Tibial artery (tissue), 4 donors: ENCODE measurements around the gene SPAG5.

Experiments used
- DNase-seq, 2 donors: peaks; one replicate each; pipeline ENCODE4 v3.0.0-alpha.2; 2019
- H3K27ac ChIP-seq, 2 donors: fragments of 200-600 bp; sonication (generic) in 1 of 2; 1 replicate in 1 of 2; 2 replicates in 1 of 2; pipeline ENCODE4 v1.5.1; 2018 to 2019; ENCODE audit warnings: mild to moderate bottlenecking in 1 of 2
- H3K27me3 ChIP-seq, 2 donors: fragments of 200-600 bp; sonication (generic) in 1 of 2; one replicate each; pipeline versions ENCODE4 v1.5.1 to v1.6.0; 2016 to 2019
- H3K36me3 ChIP-seq, 3 donors: fragments of 200-600 bp; sonication (generic) in 2 of 3; one replicate each; pipeline ENCODE4 v1.5.1; 2016 to 2019; ENCODE audit warnings: mild to moderate bottlenecking in 2 of 3
- H3K4me1 ChIP-seq, 4 donors: fragments of 200-600 bp; sonication (generic) in 2 of 4; 1 replicate in 3 of 4; 2 replicates in 1 of 4; pipeline ENCODE4 v1.5.1; 2016 to 2019
- H3K4me3 ChIP-seq, 2 donors: fragments of 200-600 bp; sonication (generic) in 1 of 2; 1 replicate in 1 of 2; 2 replicates in 1 of 2; pipeline ENCODE4 v1.5.1; 2018 to 2019; ENCODE audit warnings: mild to moderate bottlenecking in 2 of 2
- H3K9me3 ChIP-seq, 3 donors: fragments of 200-600 bp; sonication (generic) in 1 of 3; one replicate each; pipeline ENCODE4 v1.5.1; 2016 to 2019
- CTCF ChIP-seq, 2 experiments: fragments of 200-600 bp in 1 of 2; fragments of 450-650 bp in 1 of 2; IDR thresholded peaks; one replicate each; pipeline ENCODE4 v1.5.1; 2017 to 2019; ENCODE audit warnings: antibody characterized with exemption in 2 of 2, mild to moderate bottlenecking in 1 of 2, moderate library complexity in 1 of 2
- intact Hi-C: fragments of 100-400 bp; cut with DNase I; formaldehyde crosslinking; loops from one replicate; pipeline ENCODE4 v1.15.0; 2023; ENCODE audit warnings: low total_unique reads

Gene SPAG5

GRCh38 chr17:28598799-28599310 lies at the start of gene SPAG5:
SPAG5 (minus strand) TSS chr17:28599025; CDS start chr17:28598946, 79 bp downstream.
- DNase-seq: peak; percentile 93 to 97
- Histone ChIP-seq H3K4me1 (peaks cover 0 to 18% (median 11%) of the 10 kb centered on the region in 4 donors), H3K36me3 (no peaks in the 10 kb centered on the region), H3K4me3 (peak within 1 kb of the TSS; percentile 57 to 61), H3K9me3 (no peaks in the 10 kb centered on the region), H3K27ac (peak within 1 kb of the TSS; percentile 93), H3K27me3 (no peaks in the 10 kb centered on the region)
- intact Hi-C loops: no loop called here
- TF ChIP-seq CTCF (IDR thresholded peaks at IDR 0.05): peak in 1 of 2 experiments; percentile 6

DNA sequence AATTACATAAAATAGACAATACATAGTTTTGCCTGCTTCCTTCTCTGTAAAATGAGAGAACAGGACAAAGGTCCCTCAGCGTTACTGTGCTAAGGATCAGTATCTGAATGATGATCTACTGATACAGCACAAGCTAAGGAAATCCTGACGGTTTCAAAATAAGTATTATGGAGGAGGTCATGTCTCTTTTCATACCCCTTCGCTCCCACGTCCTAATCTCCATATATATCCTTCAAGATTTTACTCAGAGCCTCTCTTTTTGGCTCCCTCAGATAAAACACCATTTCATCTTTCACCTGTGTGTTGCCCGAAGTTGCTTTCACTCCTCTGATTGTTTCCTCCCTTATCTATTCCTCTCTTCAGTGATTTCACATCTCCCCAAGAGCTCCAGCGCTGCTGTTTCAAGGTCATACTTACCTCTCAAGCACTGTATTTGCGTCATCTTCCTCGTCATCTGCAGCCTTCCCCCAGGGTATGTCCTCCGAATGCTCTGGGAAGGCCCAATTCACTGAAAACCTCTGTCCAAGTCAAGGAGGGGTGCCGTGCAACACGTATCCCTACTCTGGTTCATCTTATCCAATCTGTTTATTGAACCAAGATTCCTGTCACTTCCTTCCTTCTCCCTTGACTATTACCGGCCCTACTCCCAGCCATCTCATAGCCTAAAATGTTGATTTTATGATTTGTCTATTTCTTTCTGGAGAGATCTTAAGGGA lies 47.4 kb upstream of the SPAG5 start:
- Histone ChIP-seq H3K4me3 (peak overlapping the region; percentile 95 to 98), H3K27me3 (no peaks in the 10 kb centered on the region), H3K4me1 (peaks cover 7 to 39% (median 25%) of the 10 kb centered on the region in 4 donors), H3K9me3 (no peaks in the 10 kb centered on the region), H3K27ac (peak overlapping the region; percentile 88 to 93), H3K36me3 (peaks cover 14 to 38% (median 33%) of the 10 kb centered on the region in 3 donors)
- DNase-seq: no peak
- TF ChIP-seq CTCF (IDR thresholded peaks at IDR 0.05): no peak
- intact Hi-C loops: no loop called here

DNA sequence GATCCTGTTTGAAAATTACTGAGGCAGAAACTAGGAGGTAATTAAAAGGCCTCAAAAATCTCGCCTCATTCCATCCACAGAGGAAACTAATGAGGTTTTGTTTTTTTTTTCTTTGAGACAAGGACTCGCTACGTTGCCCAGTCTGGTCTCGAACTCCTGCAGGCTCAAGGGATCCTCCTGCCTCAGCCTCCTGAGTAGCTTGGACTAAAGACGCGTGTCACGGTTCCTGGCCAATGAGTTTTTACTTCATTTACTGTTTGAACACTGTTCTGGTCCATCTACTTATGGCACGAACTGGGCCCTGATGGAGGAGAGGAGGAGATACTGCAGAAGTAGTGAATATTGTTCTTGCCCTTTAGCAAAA lies 46.7 kb upstream of the SPAG5 start:
- Histone ChIP-seq H3K27ac (peak overlapping the region; percentile 88 to 93), H3K36me3 (peaks cover 21 to 38% (median 34%) of the 10 kb centered on the region in 3 donors), H3K9me3 (no peaks in the 10 kb centered on the region), H3K27me3 (no peaks in the 10 kb centered on the region), H3K4me1 (peaks cover 7 to 39% (median 25%) of the 10 kb centered on the region in 4 donors), H3K4me3 (peak overlapping the region; percentile 95 to 98)
- no peak for TF ChIP-seq CTCF (IDR thresholded peaks at IDR 0.05)
- intact Hi-C loops: no loop called here
- no peak for DNase-seq

GRCh38 chr17:28644787-28645575 lies 46.2 kb upstream of the SPAG5 start, which contains the start of gene BLTP2:
BLTP2 (minus strand) TSS chr17:28645158; CDS start chr17:28645056, 102 bp downstream.
- H3K36me3 ChIP-seq: peaks cover 26 to 44% (median 40%) of the 10 kb centered on the region in 3 donors
- intact Hi-C loops: no loop called here
- peaks cover 7 to 39% (median 25%) of the 10 kb centered on the region in 4 donors for H3K4me1 ChIP-seq

More at GRCh38 chr17:28644787-28645575, 46.2 kb upstream of the SPAG5 start, which contains the start of gene BLTP2:
- Histone ChIP-seq H3K9me3 (no peaks in the 10 kb centered on the region), H3K27me3 (no peaks in the 10 kb centered on the region), H3K4me3 (peak within 1 kb of the TSS; percentile 95 to 98), H3K27ac (peak within 1 kb of the TSS; percentile 88 to 93)
- TF ChIP-seq CTCF (IDR thresholded peaks at IDR 0.05): peak in 1 of 2 experiments; percentile 46
- peak; percentile 94 to 98 for DNase-seq
